Suppressor macrophage treated with lipopolysaccharide for 1 hour (primary cell): Measurements from ENCODE around the gene VENTX.
A peak's percentile ranks its signal among the peaks of the same experiment; 100 is the strongest.
"Not testable (repeated sequence)": the region's sequence is repeated elsewhere in the genome, so short reads cannot be mapped to it uniquely, and the experiment has no call there.

Experiments
- DNase-seq, 3 donors: peaks; one replicate each; pipeline ENCODE4 v3.0.0-alpha.2; 2020 to 2022

Gene VENTX

GRCh38 chr10:133258818-133259601 lies 21.4 kb downstream of the VENTX start:
- DNase-seq = peak; percentile 96 to 100 (median 99)

GRCh38 chr10:133259602-133259989 lies 21.9 kb downstream of the VENTX start:
- no peak for DNase-seq

- peak; percentile 67 to 87 (median 77) for DNase-seq
Observed at GRCh38 chr10:133260895-133261725, 23.5 kb downstream of the VENTX start.

GRCh38 chr10:133261726-133262325 lies 24.2 kb downstream of the VENTX start:
- peak; percentile 76 to 93 (median 84) for DNase-seq

- DNase-seq = no peak
Observed at GRCh38 chr10:133262696-133263095, 25.0 kb downstream of the VENTX start.

- DNase-seq = no peak
Observed at GRCh38 chr10:133263674-133264073, 26.0 kb downstream of the VENTX start.

DNA sequence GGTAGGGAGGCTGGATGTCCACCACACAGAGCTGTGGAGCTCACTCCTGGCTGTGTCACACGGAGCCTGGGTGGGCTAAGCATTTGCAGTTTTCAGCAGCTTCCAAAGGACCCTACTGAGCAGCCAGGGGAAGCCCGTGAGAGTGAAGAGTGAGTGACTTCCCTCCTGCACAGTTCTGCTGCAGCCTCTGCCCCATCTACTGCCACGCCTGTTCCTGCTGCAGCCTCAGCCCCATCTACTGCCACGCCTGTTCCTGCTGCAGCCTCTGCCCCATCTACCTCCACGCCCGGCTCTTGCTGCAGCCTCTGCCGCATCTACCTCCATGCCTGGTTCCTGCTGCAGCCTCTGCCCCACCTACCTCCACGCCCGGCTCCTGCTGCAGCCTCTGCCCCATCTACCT lies 26.8 kb downstream of the VENTX start:
- peak; percentile 39 to 56 (median 51) for DNase-seq

DNA sequence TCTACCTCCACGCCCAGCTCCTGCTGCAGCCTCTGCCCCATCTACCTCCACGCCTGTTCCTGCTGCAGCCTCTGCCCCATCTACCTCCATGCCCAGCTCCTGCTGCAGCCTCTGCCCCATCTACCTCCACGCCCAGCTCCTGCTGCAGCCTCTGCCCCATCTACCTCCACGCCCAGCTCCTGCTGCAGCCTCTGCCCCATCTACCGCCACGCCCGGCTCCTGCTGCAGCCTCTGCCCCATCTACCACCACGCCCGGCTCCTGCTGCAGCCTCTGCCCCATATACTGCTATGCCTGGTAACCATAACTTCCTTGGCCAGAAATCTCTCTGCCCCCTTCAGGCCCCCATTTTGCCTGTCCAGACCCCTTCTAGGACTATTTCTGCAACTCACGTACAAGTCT lies 27.4 kb downstream of the VENTX start:
- not testable (repeated sequence) for DNase-seq

DNA sequence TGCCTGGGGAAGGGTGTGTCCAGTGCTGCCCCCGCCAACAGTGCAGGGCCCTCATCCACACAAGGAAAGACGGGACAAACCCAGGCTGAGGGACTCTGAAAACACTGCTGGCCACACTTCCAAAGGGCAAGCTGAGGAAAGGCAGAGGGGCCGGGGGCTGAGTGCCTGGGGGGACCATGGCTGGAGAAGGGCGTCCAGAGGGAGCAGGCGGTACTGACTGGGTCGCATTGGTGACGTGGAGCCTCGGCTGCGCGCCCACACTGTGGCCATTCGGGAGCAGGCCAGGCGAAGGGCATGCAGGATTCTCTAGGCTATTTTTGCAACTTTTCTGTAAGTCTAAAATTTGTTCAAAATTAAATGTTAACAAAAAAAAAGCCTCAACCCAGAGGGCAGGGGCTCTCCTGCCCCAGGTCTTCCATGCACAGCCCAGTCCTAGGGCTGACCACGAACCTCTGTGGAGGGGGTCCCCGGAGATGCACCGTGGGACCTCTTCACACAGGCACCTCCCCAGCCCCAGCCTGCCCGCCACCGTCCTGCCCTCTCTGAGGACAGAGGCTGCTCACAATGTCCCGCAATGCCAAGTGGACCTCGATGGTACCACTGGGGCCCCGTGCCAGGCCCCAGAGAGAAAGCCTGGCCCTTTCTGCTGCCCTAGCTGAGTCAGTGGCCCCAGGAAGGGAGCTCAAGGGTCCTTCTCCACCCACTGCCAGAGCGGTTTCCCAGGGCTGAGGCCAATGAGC lies 28.6 kb downstream of the VENTX start:
- DNase-seq = no peak

DNA sequence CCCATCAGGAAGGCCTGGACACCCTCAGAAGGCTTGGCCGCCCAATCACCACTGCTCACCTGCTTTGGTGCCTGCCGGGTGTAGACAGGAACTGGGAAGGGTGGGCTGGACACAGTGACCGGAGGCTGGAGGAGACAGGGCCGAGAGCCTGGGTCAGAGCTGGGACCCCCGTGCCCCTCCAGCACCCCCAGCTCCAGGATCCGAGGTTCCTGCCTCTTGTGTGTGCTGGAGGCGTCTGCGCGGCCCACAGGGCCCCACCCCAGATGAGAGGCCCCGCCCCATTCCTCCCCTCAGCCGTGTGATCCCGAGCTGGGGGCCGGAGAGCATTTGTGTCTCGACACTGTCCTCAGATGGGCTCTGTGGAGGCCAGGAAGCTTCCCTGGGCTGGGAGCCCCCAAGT lies 29.6 kb downstream of the VENTX start:
- DNase-seq = no peak

GRCh38 chr10:133267829-133268228 lies 30.2 kb downstream of the VENTX start:
- no peak for DNase-seq

DNA sequence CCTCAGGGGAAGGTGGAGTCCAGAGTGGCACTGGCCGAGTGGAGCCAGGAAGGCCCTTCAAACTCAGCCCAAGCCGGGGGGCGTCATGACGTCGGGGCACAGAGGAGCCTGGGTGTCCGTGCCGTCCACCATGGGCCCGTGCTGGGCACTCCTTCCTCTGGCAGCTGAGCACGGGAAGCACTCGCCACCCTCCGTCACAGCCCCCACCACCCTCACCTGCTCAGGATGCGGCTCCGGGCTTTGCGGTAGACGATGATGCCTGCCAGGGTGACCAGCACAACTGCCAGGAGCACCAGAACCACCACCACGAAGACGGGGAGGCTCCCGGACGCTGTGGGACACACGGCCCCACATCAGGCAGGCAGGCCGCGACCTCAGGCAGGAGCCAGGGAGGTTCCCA lies 30.9 kb downstream of the VENTX start:
- DNase-seq = no peak

DNA sequence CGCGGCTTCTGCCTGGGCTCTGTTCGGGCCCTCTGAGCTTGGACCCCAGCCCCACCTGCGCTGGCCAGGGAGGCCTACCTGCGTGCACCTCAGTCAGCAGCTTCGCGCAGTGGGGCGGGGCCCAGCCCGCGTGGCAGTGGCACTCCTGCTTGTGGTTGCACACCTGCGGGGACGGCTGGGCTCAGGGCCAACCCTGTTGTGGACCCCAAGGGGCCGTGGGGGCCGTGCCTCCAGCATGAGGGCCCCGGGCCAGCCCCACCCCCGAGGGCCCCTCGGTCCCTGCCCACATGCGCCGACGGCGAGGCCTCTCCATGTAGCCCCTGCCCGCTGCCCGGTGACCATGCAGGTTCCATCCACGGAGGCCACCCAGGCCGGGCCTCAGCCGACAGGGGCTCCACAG lies 31.7 kb downstream of the VENTX start:
- DNase-seq = no peak

DNA sequence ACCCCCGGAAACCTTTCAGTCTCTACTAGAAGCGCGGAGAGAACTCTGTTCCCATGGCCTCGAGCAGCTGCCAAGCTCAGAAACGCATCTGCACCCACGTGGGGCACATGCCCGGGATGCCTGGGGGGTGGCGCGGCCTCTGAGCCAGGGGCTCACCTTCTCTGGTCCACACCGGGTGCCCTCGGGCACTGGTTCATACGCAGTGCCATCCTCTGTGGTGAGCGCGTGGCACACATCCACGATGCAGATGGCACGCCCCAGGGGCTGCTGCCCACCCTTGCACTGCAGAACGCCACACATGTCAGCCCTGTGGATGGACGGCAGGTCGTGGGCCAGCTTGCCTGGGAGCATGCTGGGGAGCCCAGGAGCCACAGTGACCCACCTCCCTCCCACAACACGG lies 32.5 kb downstream of the VENTX start:
- DNase-seq = no peak

GRCh38 chr10:133270773-133271297 lies 33.2 kb downstream of the VENTX start:
- no peak for DNase-seq

DNA sequence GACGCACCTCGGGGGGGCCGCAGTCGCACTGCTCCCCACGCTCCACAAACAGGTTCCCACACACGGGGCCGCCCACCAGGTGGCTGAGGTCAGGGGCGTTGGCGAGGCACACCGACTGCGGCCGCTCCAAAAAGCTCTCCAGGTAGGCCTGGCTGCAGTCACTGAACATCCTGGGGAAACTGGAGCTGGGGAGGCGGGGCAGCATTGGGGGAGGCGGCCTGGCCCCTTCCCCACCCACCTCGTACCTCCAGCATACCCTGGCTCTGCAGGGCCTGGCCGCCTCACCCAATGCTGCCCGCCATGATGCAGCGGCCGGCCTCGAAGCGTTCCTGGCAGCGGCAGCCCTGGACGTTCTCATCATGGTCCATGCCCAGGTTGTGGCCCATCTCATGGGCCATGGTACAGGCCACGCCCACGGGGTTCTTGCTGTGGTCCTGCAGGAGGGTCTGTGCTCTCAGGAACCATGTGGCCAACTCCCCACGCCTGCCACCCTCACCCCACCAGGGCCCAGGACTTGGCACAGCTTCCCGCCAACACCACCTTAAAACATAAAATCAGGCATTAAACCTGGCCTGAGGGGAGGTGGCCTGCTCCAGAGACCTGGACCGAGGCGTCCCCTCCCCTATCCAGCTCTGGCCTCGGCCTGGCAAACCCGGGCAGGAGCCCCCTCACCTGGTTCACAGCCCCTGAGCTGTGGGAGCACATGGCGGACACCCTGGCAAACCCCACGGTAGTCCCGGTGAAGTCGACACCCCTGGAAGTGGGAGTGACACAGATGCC lies 34.1 kb downstream of the VENTX start:
- no peak for DNase-seq

DNA sequence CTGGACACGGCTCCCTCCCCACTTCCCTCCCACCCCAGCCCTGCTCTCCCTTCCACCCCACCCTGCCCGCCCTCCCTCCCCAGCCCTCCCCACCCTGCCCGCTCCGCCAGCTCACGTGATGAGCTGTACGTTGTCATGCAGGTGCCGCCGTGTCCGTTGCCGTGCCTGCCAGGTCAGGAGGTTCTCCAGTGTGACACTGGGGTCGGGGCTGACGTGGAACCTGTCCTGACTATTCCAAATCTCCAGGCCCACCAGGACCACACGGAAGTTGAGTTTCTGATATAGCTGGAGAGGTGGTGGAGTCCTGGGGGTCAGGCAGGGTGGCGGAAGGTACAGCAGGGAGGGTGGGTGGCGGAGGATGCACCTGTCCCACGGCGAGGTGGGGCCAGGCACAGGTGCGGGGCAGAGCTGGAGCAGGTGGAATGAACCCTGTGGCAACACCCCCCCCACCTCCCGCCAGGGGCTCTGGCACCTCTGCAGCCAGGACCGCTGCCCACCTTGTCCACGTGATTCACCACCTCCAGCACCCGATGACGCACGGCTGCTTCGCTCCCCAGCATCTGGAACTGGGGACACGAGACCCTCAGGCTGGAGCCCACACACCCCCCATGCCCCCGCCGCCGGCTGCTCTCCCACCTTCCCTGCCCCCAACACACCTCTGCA lies 34.8 kb downstream of the VENTX start:
- DNase-seq = no peak

GRCh38 chr10:133272964-133273420 lies 35.3 kb downstream of the VENTX start:
- no peak for DNase-seq

GRCh38 chr10:133273534-133274143 lies 36.0 kb downstream of the VENTX start:
- DNase-seq = no peak
